Activated B cell treated with CpG ODN at 0.5 μM for 24 hours (primary cell): ENCODE results near the gene PHEX. TPM values are rescaled to one million over a fixed set of nuclear protein-coding genes. Genes with fewer than 3 reads are reported as not detected.

Source experiments
- ATAC-seq: fragments of 200-7000 bp; cut with Tn5 transposase; one replicate; pipeline ENCODE4 v1.10.0; 2021; ENCODE audit warnings: low read depth, mild to moderate bottlenecking, moderate library complexity
- CTCF ChIA-PET: fragments of 350-600 bp; sonication (Branson Sonifier 250); formaldehyde crosslinking; loops from one replicate; lab custom pipeline; 2021; ENCODE audit warnings: antibody characterized with exemption; lab: Charles Lee
- POLR2A ChIA-PET: fragments of 350-600 bp; sonication (Branson Sonifier 250); formaldehyde crosslinking; loops from one replicate; lab custom pipeline; 2021; ENCODE audit warnings: antibody characterized with exemption; lab: Charles Lee
- DNase-seq: peaks from one replicate; pipeline ENCODE4 v3.0.0; 2022
- H3K27ac Mint-ChIP-seq: one replicate; pipeline ENCODE4 v1.8.0; 2020; ENCODE audit warnings: mixed read lengths
- H3K27me3 Mint-ChIP-seq: one replicate; pipeline ENCODE4 v1.8.0; 2021; ENCODE audit warnings: mixed read lengths
- H3K36me3 Mint-ChIP-seq: one replicate; pipeline ENCODE4 v1.8.0; 2021; ENCODE audit warnings: low read depth, mixed read lengths
- H3K4me1 Mint-ChIP-seq: one replicate; pipeline ENCODE4 v1.8.0; 2021; ENCODE audit warnings: mixed read lengths
- H3K4me3 Mint-ChIP-seq: one replicate; pipeline ENCODE4 v1.8.0; 2020; ENCODE audit warnings: mild to moderate bottlenecking, mixed read lengths
- H3K9me3 Mint-ChIP-seq: one replicate; pipeline ENCODE4 v1.8.0; 2020; ENCODE audit warnings: mixed read lengths
- intact Hi-C: fragments of 100-400 bp; cut with micrococcal nuclease; formaldehyde crosslinking; loops from one replicate; pipeline ENCODE4 v1.15.1; 2024
- total RNA-seq: library from RNA; stranded (reverse); gene quantifications from 2 replicates; pipeline ENCODE4 v1.2.3, GENCODE V29; 2022
- TF ChIP-seq, protein P1 (sequence below): fragments of 200-600 bp; IDR thresholded peaks from one replicate; pipeline ENCODE4 v1.8.0; 2022; ENCODE audit warnings: antibody characterized with exemption, mild to moderate bottlenecking

Gene PHEX
- total RNA-seq, 1 donor from 2014 or later, result 0.27 TPM

DNA sequence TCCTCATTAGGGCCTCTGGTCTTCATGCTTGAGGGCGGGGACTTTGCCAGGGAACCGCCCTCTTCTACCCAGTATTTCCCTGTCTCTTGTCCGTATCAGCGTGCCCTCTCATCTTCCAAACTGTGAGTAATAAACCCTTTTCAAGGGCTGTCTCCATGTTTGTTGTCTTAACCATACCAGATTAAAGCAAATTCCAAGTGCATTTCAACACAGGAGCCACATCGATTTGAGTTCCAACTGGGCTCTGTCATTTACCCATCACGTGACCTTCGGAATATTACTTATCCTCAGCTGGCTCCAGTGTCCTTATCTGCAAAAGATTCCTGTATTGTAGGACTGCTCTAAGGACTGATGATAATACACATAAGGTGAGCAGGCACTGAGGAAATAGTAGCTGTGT lies 6.4 kb upstream of the PHEX start:
- ChIA-PET POLR2A (no interaction called here), CTCF (no interaction called here)
- no peak overlapping the region for H3K4me3 Mint-ChIP-seq
- H3K4me1 Mint-ChIP-seq, result peaks cover 8% of the 10 kb centered on the region
- no peaks in the 10 kb centered on the region for H3K36me3 Mint-ChIP-seq
- H3K27ac Mint-ChIP-seq, result no peak overlapping the region
- no peaks in the 10 kb centered on the region for H3K27me3 Mint-ChIP-seq
- TF ChIP-seq, protein P1, sequence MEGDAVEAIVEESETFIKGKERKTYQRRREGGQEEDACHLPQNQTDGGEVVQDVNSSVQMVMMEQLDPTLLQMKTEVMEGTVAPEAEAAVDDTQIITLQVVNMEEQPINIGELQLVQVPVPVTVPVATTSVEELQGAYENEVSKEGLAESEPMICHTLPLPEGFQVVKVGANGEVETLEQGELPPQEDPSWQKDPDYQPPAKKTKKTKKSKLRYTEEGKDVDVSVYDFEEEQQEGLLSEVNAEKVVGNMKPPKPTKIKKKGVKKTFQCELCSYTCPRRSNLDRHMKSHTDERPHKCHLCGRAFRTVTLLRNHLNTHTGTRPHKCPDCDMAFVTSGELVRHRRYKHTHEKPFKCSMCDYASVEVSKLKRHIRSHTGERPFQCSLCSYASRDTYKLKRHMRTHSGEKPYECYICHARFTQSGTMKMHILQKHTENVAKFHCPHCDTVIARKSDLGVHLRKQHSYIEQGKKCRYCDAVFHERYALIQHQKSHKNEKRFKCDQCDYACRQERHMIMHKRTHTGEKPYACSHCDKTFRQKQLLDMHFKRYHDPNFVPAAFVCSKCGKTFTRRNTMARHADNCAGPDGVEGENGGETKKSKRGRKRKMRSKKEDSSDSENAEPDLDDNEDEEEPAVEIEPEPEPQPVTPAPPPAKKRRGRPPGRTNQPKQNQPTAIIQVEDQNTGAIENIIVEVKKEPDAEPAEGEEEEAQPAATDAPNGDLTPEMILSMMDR, result no peak
- no peaks in the 10 kb centered on the region for H3K9me3 Mint-ChIP-seq
- no peak for ATAC-seq
- intact Hi-C loops, result loop anchor here (5.0 kb wide), 1 partner anchor 33 kb away; no protein-coding TSS in a partner anchor
- DNase-seq, result no peak

DNA sequence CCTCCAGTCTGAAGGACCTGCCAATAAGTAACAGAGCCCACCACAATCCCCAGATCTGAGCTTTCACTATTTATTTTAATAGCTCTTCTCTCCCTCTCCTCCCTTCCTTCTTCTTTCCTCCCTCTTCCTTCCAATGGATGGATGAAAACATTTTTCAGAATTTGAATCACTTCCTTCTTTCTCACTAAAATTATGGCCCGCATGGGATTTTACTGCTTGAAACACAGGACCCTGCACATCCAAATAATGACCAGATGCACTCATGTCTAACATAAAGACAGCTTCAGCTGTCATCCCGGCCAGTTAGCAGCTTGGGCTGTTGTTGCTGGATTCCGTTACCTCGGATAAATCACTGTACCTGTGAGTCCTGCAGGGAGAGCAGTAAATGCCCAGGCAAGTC lies 5.4 kb upstream of the PHEX start:
- no peak overlapping the region for H3K4me3 Mint-ChIP-seq
- POLR2A ChIA-PET, result no interaction called here

DNA sequence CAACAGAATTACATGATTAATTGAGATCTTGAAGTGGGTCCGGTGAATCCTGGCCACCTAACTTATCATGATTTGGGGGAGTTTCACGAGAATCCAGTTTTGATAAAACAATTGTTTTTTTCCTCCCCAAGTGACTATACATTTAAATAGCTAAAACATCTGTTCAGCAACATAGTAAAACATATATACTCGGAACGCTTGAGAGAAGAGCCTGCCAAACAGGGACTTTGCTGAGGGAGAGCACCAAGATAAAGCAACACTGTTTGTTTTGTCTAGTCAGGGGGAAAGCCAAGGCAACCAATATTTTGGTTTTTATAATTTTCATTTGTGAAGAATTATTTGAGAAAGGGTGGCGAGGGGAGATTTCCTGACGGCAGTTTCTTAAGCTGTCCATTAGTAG lies 381 bp downstream of the PHEX start:
- Mint-ChIP-seq H3K27me3 (no peaks in the 10 kb centered on the region), H3K27ac (no peak overlapping the region), H3K4me3 (no peak overlapping the region), H3K36me3 (no peaks in the 10 kb centered on the region), H3K9me3 (no peaks in the 10 kb centered on the region), H3K4me1 (peaks cover 18% of the 10 kb centered on the region)
- CTCF ChIA-PET, result interaction anchor here (0.5 kb wide), 1 partner anchor 104 kb away, joined by 4 read pairs; no protein-coding TSS in a partner anchor
- POLR2A ChIA-PET, result no interaction called here
- TF ChIP-seq, protein P1, result no peak
- no peak for ATAC-seq
- intact Hi-C loops, result no loop called here
- DNase-seq, result no peak

More for the DNA sequence above, 5.4 kb upstream of the PHEX start:
- intact Hi-C loops, result loop anchor here (5.0 kb wide), 1 partner anchor 34 kb away; no protein-coding TSS in a partner anchor
- CTCF ChIA-PET, result no interaction called here
- TF ChIP-seq, protein P1, result no peak
- DNase-seq (no peak), ATAC-seq (no peak)
- H3K27ac Mint-ChIP-seq, result no peak overlapping the region
- peaks cover 10% of the 10 kb centered on the region for H3K4me1 Mint-ChIP-seq
- H3K36me3 Mint-ChIP-seq, result no peaks in the 10 kb centered on the region
- no peaks in the 10 kb centered on the region for H3K9me3 Mint-ChIP-seq
- no peaks in the 10 kb centered on the region for H3K27me3 Mint-ChIP-seq

DNA sequence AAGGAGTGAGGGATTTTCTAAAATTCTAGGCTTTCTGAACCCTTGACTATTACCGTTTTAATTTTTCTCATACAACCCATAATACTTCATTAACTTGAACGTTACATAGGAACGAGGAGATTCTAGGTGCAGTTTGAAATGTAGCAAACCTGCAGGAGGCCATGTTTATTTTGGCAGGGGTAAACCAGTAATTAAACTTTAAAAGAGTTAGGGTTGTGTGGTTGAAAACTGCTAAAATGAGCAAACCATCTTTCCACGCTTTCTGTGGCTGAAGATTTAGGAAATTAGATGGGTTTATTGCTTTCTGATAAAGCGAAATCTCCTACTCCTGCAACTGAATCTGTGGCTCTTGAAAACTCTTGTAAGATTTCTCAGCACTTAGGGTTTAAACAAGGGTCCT lies 1.7 kb downstream of the PHEX start:
- ChIA-PET CTCF (no interaction called here), POLR2A (no interaction called here)
- DNase-seq (no peak), ATAC-seq (no peak)
- peaks cover 18% of the 10 kb centered on the region for H3K4me1 Mint-ChIP-seq
- TF ChIP-seq, protein P1, result no peak
- no peak overlapping the region for H3K4me3 Mint-ChIP-seq
- no peak overlapping the region for H3K27ac Mint-ChIP-seq
- H3K9me3 Mint-ChIP-seq, result no peaks in the 10 kb centered on the region
- no peaks in the 10 kb centered on the region for H3K36me3 Mint-ChIP-seq
- H3K27me3 Mint-ChIP-seq, result no peaks in the 10 kb centered on the region
- intact Hi-C loops, result no loop called here

DNA sequence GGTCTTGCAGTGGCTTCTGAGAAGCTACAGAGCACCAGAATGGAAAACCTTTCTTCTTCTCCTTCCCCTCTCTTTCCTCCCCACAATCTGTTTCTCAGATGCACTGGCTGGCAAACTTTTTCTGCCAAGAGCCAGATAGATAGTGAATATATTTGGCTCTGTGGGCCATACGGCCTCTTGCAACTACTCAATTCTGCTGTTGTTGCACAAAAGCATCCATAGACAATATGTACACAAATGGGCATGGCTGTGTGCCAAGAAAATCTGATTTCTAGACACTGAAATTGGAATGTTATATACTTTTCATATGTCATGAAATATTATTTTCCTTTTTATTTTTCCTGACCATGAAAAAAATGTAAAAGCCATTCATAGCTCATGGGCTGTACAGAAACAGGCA lies 3.1 kb downstream of the PHEX start:
- H3K36me3 Mint-ChIP-seq, result no peaks in the 10 kb centered on the region
- no peak overlapping the region for H3K4me3 Mint-ChIP-seq
- POLR2A ChIA-PET, result no interaction called here
- ATAC-seq, result no peak
- intact Hi-C loops, result no loop called here
- TF ChIP-seq, protein P1, result no peak
- H3K27me3 Mint-ChIP-seq, result no peaks in the 10 kb centered on the region
- no peak for DNase-seq
- no peak overlapping the region for H3K27ac Mint-ChIP-seq
- CTCF ChIA-PET, result no interaction called here
- H3K9me3 Mint-ChIP-seq, result no peaks in the 10 kb centered on the region
- H3K4me1 Mint-ChIP-seq, result peaks cover 10% of the 10 kb centered on the region
